Common myeloid progenitor, CD34-positive (primary cell): ENCODE data around the gene BPIFB3.
A peak's percentile ranks its signal among the peaks of the same experiment; 100 is the strongest.
"Not testable (repeated sequence)": the region's sequence is repeated elsewhere in the genome, so short reads cannot be mapped to it uniquely, and the experiment has no call there.

Experiments used
- CTCF ChIA-PET: fragments of 350-600 bp; sonication (Branson Sonifier 250); formaldehyde crosslinking; loops from one replicate; lab custom pipeline; 2021; ENCODE audit warnings: antibody characterized with exemption; lab: Charles Lee
- POLR2A ChIA-PET: fragments of 350-600 bp; sonication (Branson Sonifier 250); formaldehyde crosslinking; loops from one replicate; lab custom pipeline; 2021; ENCODE audit warnings: antibody characterized with exemption; lab: Charles Lee
- DNase-seq, 3 donors: peaks; one replicate each; pipeline versions ENCODE4 v3.0.0 to v3.0.0-alpha.2; 2013
- H3K27ac ChIP-seq, 2 experiments: 1 replicate in 1 of 2; 2 replicates in 1 of 2; pipeline ENCODE4 v1.7.0; 2013; ENCODE audit warnings: inconsistent platforms in 2 of 2, low read length in 2 of 2, mild to moderate bottlenecking in 2 of 2, low read depth in 1 of 2, moderate library complexity in 1 of 2; ENCODE audit not compliant: severe bottlenecking in 2 of 2, insufficient read depth in 1 of 2, poor library complexity in 1 of 2
- H3K27me3 ChIP-seq, 5 experiments: replicated peaks in 2 of 5; 1 replicate in 3 of 5; 2 replicates in 2 of 5; pipeline versions ENCODE4 v1.6.1 to v1.7.0; 2013; ENCODE audit warnings: low read length in 4 of 5, mild to moderate bottlenecking in 2 of 5, moderate library complexity in 2 of 5, inconsistent platforms in 1 of 5; ENCODE audit not compliant: insufficient read depth in 5 of 5, control insufficient read depth in 4 of 5
- H3K36me3 ChIP-seq, 4 experiments: 1 replicate in 2 of 4; 2 replicates in 2 of 4; pipeline versions ENCODE4 v1.6.1 to v1.7.0; 2013; ENCODE audit warnings: low read length in 3 of 4, control low read depth in 1 of 4, mild to moderate bottlenecking in 1 of 4; ENCODE audit not compliant: control insufficient read depth in 4 of 4, insufficient read depth in 4 of 4
- H3K4me1 ChIP-seq, 4 experiments: 1 replicate in 3 of 4; 2 replicates in 1 of 4; pipeline versions ENCODE4 v1.6.1 to v1.7.1; 2013; ENCODE audit warnings: low read length in 3 of 4, mild to moderate bottlenecking in 3 of 4, control low read depth in 1 of 4, inconsistent platforms in 1 of 4, moderate library complexity in 1 of 4; ENCODE audit not compliant: control insufficient read depth in 4 of 4, insufficient read depth in 4 of 4; ENCODE audit errors: control extremely low read depth in 1 of 4
- H3K4me3 ChIP-seq, 7 experiments: 1 replicate in 4 of 7; 2 replicates in 3 of 7; pipeline versions ENCODE4 v1.5.1 to v1.7.0; 2013; ENCODE audit warnings: mild to moderate bottlenecking in 7 of 7, low read length in 6 of 7, moderate library complexity in 6 of 7, inconsistent platforms in 2 of 7, low read depth in 2 of 7, control low read depth in 1 of 7; ENCODE audit not compliant: insufficient read depth in 4 of 7, control insufficient read depth in 1 of 7; ENCODE audit errors: extremely low read depth in 1 of 7
- H3K9me3 ChIP-seq, 5 experiments: 1 replicate in 4 of 5; 2 replicates in 1 of 5; pipeline versions ENCODE4 v1.6.1 to v1.7.1; 2013; ENCODE audit warnings: low read length in 4 of 5, mild to moderate bottlenecking in 2 of 5, inconsistent platforms in 1 of 5, low read depth in 1 of 5, moderate library complexity in 1 of 5; ENCODE audit not compliant: control insufficient read depth in 4 of 5, insufficient read depth in 2 of 5; ENCODE audit errors: control extremely low read depth in 1 of 5
- WGBS: methylation state at CpG from one replicate; pipeline ENCODE4 v1.1.5; 2013; ENCODE audit not compliant: insufficient coverage; 5-methylcytosine and 5-hydroxymethylcytosine counted together

The BPIFB3 gene

DNA sequence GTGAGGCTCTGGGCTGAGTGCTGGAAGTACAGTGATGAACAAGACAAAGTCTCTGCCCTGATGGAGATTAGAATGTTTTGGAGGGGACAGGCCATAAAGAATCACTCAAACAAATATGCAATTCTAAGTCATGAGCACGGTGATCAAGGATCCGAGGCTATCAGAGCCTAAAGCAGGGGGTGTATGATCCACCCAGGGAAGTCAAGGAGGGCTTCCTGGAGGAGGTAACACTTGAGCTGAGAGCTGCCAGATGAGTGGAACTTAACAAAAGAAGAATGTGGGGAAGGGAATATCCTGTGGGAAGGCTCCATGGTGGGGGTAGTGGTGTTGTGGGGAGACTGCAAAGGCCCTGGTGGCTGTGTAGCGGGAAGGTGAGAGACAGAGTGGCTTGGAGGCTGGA, 38.0 kb downstream of the BPIFB3 start:
- CTCF ChIA-PET, result interaction anchor here (0.5 to 2.2 kb wide), 4 partner anchors 14 to 330 kb away, joined by 3 to 9 read pairs (median 5); no protein-coding TSS in a partner anchor
- no peak overlapping the region for H3K4me3 ChIP-seq
- H3K36me3 ChIP-seq, result no peaks in the 10 kb centered on the region
- 96% methylated on average over 3 of the region's 3 CpGs for WGBS
- H3K9me3 ChIP-seq, result no peaks in the 10 kb centered on the region
- no peak overlapping the region for H3K27ac ChIP-seq
- DNase-seq, result no peak
- no peaks in the 10 kb centered on the region for H3K4me1 ChIP-seq
- POLR2A ChIA-PET, result no interaction called here
- no peaks in the 10 kb centered on the region for H3K27me3 ChIP-seq

- H3K4me3 ChIP-seq, result no peak overlapping the region
- no peaks in the 10 kb centered on the region for H3K36me3 ChIP-seq
- no peak for DNase-seq
- H3K27me3 ChIP-seq, result no peaks in the 10 kb centered on the region
- no peak overlapping the region for H3K27ac ChIP-seq
- POLR2A ChIA-PET, result no interaction called here
- WGBS, result 100% methylated on average over 1 of the region's 3 CpGs
- CTCF ChIA-PET, result interaction anchor here (0.5 to 1.2 kb wide), 3 partner anchors 216 to 329 kb away, joined by 3 to 4 read pairs (median 3); no protein-coding TSS in a partner anchor
- no peaks in the 10 kb centered on the region for H3K9me3 ChIP-seq
- H3K4me1 ChIP-seq, result no peaks in the 10 kb centered on the region
Measured at GRCh38 chr20:33092361-33092760, 38.7 kb downstream of the BPIFB3 start.

GRCh38 chr20:33093074-33093473, 39.4 kb downstream of the BPIFB3 start:
- ChIA-PET CTCF (no interaction called here), POLR2A (no interaction called here)
- 100% methylated on average over 1 of the region's 1 CpG for WGBS

GRCh38 chr20:33093582-33093981, 39.9 kb downstream of the BPIFB3 start:
- no peaks in the 10 kb centered on the region for H3K4me1 ChIP-seq
- DNase-seq, result no peak
- H3K27ac ChIP-seq, result no peak overlapping the region
- no peak overlapping the region for H3K4me3 ChIP-seq
- CTCF ChIA-PET, result interaction anchor here (1.3 to 2.8 kb wide), 2 partner anchors 149 to 189 kb away, joined by 5 to 11 read pairs; no protein-coding TSS in a partner anchor
- no peaks in the 10 kb centered on the region for H3K27me3 ChIP-seq
- 71% methylated on average over 1 of the region's 1 CpG for WGBS
- no peaks in the 10 kb centered on the region for H3K36me3 ChIP-seq
- POLR2A ChIA-PET, result no interaction called here
- H3K9me3 ChIP-seq, result no peaks in the 10 kb centered on the region

More at GRCh38 chr20:33093074-33093473, 39.4 kb downstream of the BPIFB3 start:
- Histone ChIP-seq H3K4me3 (no peak overlapping the region), H3K27me3 (no peaks in the 10 kb centered on the region), H3K27ac (no peak overlapping the region), H3K36me3 (no peaks in the 10 kb centered on the region), H3K4me1 (no peaks in the 10 kb centered on the region), H3K9me3 (no peaks in the 10 kb centered on the region)
- no peak for DNase-seq

GRCh38 chr20:33095249-33095648, 41.5 kb downstream of the BPIFB3 start:
- H3K36me3 ChIP-seq, result no peaks in the 10 kb centered on the region
- CTCF ChIA-PET, result interaction anchor here (0.7 to 2.8 kb wide), 10 partner anchors 11 to 305 kb away, joined by 3 to 11 read pairs (median 5); no protein-coding TSS in a partner anchor
- no peak for DNase-seq
- no peak overlapping the region for H3K27ac ChIP-seq
- no peaks in the 10 kb centered on the region for H3K9me3 ChIP-seq
- no peaks in the 10 kb centered on the region for H3K27me3 ChIP-seq
- 98% methylated on average over 5 of the region's 5 CpGs for WGBS
- H3K4me1 ChIP-seq, result no peaks in the 10 kb centered on the region
- H3K4me3 ChIP-seq, result no peak overlapping the region
- POLR2A ChIA-PET, result no interaction called here

GRCh38 chr20:33095902-33096584, 42.3 kb downstream of the BPIFB3 start:
- WGBS, result 64% methylated on average over 6 of the region's 6 CpGs
- POLR2A ChIA-PET, result interaction anchor here (0.6 kb wide), 1 partner anchor 194 kb away, joined by 3 read pairs; no protein-coding TSS in a partner anchor
- H3K9me3 ChIP-seq, H3K4me1 ChIP-seq, H3K27me3 ChIP-seq, H3K27ac ChIP-seq, H3K36me3 ChIP-seq, H3K4me3 ChIP-seq: not testable (repeated sequence)
- DNase-seq, result peak; percentile 68 to 78 (median 70)
- CTCF ChIA-PET, result interaction anchor here (0.9 to 2.8 kb wide), 12 partner anchors 12 to 306 kb away, joined by 3 to 13 read pairs (median 5); no protein-coding TSS in a partner anchor

DNA sequence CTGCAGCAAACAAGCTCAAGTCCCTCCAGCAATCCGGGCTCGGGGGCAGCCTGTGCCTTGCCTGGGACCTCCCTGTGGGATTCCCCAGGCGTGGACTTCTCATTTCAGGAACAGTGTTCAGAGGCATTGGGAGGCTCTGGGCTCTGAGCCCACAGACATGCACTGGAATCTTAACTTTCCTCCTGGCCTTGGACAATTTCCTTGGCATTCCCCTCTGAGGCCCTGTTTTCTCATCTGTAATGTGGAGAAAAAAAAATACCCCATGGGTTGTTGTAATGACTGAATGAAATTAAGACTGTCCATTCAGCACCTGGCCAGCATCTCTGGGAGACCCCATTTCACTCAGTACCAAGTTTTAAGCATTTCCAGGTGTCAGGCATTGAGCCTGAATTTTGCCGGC, 43.3 kb downstream of the BPIFB3 start:
- no peaks in the 10 kb centered on the region for H3K9me3 ChIP-seq
- no peaks in the 10 kb centered on the region for H3K36me3 ChIP-seq
- POLR2A ChIA-PET, result no interaction called here
- H3K27me3 ChIP-seq, result peaks cover 0 to 1% (median 0%) of the 10 kb centered on the region in 5 experiments
- CTCF ChIA-PET, result interaction anchor here (1.4 to 2.0 kb wide), 4 partner anchors 21 to 293 kb away, joined by 3 to 13 read pairs (median 4); no protein-coding TSS in a partner anchor
- H3K4me3 ChIP-seq, result no peak overlapping the region
- no peak overlapping the region for H3K27ac ChIP-seq
- no peaks in the 10 kb centered on the region for H3K4me1 ChIP-seq
- DNase-seq, result no peak
- 96% methylated on average over 4 of the region's 4 CpGs for WGBS
